Right atrium auricular region (tissue), 2 donors: Measurements from ENCODE around the gene MNDA. TPM values are rescaled to one million over a fixed set of nuclear protein-coding genes. Genes with fewer than 3 reads are reported as not detected.

ENCODE experiments used
- DNase-seq: peaks from one replicate; pipeline ENCODE4 v3.0.0-alpha.2; 2019; ENCODE audit warnings: low spot score
- H3K27ac ChIP-seq, 2 donors: fragments of 200-600 bp; sonication (generic); 1 replicate in 1 of 2; 2 replicates in 1 of 2; pipeline ENCODE4 v1.5.1; 2016 to 2019
- H3K27me3 ChIP-seq, 2 donors: fragments of 200-600 bp; sonication (generic); one replicate each; pipeline versions ENCODE4 v1.5.1 to v1.6.0; 2017 to 2019
- H3K36me3 ChIP-seq: fragments of 200-600 bp; sonication (generic); one replicate; pipeline ENCODE4 v1.5.1; 2016
- H3K4me1 ChIP-seq, 2 donors: fragments of 200-600 bp; sonication (generic); one replicate each; pipeline versions ENCODE4 v1.5.1 to v1.6.0; 2017 to 2019
- H3K4me3 ChIP-seq, 2 donors: fragments of 200-600 bp; sonication (generic); 1 replicate in 1 of 2; 2 replicates in 1 of 2; pipeline ENCODE4 v1.5.1; 2017 to 2019; ENCODE audit warnings: mild to moderate bottlenecking in 1 of 2, moderate library complexity in 1 of 2
- H3K9me3 ChIP-seq, 2 donors: fragments of 200-600 bp; sonication (generic); one replicate each; pipeline ENCODE4 v1.5.1; 2019
- total RNA-seq, 2 donors: library from RNA; depleted of rRNA; stranded (reverse); fragments of >200 nt; gene quantifications; one replicate each; pipeline ENCODE4 v1.1.0, GENCODE V29; 2016
- TF ChIP-seq, protein P1 (sequence below), 2 donors: fragments of 200-600 bp; sonication (generic); IDR thresholded peaks; one replicate each; pipeline ENCODE4 v1.5.1; 2019; ENCODE audit warnings: antibody characterized with exemption in 2 of 2

The MNDA gene
- total RNA-seq, 2 donors from 2014 or later, result 2.3 to 5.9 TPM

DNA sequence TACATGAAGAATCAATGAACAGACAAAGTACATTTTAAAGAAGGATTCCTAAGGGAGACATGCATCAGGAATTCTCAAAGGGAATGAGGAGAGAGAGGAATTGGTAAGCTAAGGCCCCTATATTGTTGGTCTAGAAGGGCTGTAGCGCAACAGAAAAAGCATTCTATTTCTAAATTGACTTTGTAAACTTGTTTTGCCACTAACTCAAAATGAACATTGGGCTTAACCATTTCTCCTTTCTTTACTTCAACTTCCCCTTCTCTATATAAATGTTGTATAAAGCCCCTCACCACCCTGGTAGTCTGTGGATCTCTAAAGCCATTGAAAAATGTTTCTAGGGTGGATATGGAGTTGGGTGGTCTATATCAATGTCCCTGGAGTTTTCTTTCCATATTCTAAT lies 29.8 kb upstream of the MNDA start:
- no peaks in the 10 kb centered on the region for H3K36me3 ChIP-seq
- DNase-seq, result no peak
- H3K27ac ChIP-seq, result no peak overlapping the region
- TF ChIP-seq, protein P1, sequence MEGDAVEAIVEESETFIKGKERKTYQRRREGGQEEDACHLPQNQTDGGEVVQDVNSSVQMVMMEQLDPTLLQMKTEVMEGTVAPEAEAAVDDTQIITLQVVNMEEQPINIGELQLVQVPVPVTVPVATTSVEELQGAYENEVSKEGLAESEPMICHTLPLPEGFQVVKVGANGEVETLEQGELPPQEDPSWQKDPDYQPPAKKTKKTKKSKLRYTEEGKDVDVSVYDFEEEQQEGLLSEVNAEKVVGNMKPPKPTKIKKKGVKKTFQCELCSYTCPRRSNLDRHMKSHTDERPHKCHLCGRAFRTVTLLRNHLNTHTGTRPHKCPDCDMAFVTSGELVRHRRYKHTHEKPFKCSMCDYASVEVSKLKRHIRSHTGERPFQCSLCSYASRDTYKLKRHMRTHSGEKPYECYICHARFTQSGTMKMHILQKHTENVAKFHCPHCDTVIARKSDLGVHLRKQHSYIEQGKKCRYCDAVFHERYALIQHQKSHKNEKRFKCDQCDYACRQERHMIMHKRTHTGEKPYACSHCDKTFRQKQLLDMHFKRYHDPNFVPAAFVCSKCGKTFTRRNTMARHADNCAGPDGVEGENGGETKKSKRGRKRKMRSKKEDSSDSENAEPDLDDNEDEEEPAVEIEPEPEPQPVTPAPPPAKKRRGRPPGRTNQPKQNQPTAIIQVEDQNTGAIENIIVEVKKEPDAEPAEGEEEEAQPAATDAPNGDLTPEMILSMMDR (IDR thresholded peaks at IDR 0.05), result no peak
- no peaks in the 10 kb centered on the region for H3K4me1 ChIP-seq
- H3K9me3 ChIP-seq, result no peaks in the 10 kb centered on the region
- no peaks in the 10 kb centered on the region for H3K27me3 ChIP-seq
- H3K4me3 ChIP-seq, result no peak overlapping the region

DNA sequence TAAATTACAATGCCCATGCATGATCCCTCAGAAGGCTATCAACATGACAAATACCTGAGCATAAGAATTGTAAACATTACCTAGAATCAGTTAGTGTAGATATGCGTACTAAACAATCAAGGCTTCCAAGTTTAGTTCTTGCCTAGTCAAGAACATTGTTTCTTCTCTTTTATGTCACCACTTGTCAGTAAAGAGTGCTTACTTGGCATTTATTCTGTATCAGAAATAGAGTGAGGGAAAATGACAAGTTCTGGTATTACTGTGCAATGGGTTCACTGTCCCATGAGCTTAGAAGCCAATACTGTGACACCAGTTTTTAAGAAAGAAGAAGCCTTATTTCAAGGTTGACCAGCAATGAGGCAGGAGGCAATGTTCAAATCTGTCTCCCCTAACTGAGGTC lies 27.5 kb upstream of the MNDA start:
- H3K36me3 ChIP-seq, result no peaks in the 10 kb centered on the region
- no peak for DNase-seq
- H3K4me3 ChIP-seq, result no peak overlapping the region
- H3K27ac ChIP-seq, result no peak overlapping the region
- TF ChIP-seq, protein P1 (IDR thresholded peaks at IDR 0.05), result no peak
- no peaks in the 10 kb centered on the region for H3K9me3 ChIP-seq
- H3K4me1 ChIP-seq, result no peaks in the 10 kb centered on the region
- H3K27me3 ChIP-seq, result no peaks in the 10 kb centered on the region

DNA sequence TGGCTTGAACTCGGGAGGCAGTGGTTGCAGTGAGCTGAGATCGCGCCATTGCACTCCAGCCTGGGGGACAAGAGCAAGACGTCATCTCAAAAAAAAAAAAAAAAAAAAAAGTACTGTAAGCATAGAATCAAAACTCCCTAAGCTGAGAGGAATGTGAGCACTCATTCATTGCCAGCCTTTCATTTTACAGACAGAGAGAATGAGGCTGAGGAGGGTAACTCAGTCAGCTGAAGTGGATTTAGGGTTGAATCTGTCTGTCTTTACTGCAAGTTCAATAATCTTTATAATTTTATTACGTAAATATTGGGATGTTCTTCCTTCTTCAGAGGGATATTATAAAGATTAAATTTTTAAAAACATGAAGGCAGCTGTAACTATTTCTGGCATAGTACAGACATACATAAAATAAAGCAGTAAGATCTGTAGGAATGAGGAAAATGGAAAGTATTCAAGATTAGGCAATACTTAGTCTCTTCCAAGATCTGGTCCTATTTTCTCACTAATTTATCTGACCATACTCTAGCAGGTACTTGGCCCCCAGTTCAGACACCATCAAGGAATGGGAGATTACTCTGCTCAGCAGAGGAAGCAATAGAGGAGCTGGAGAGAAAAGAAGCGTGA lies 24.1 kb upstream of the MNDA start:
- H3K4me3 ChIP-seq, result no peak overlapping the region
- H3K27ac ChIP-seq, result no peak overlapping the region
- no peaks in the 10 kb centered on the region for H3K36me3 ChIP-seq
- H3K27me3 ChIP-seq, result no peaks in the 10 kb centered on the region
- no peaks in the 10 kb centered on the region for H3K4me1 ChIP-seq
- TF ChIP-seq, protein P1 (IDR thresholded peaks at IDR 0.05), result no peak
- DNase-seq, result no peak
- H3K9me3 ChIP-seq, result no peaks in the 10 kb centered on the region

DNA sequence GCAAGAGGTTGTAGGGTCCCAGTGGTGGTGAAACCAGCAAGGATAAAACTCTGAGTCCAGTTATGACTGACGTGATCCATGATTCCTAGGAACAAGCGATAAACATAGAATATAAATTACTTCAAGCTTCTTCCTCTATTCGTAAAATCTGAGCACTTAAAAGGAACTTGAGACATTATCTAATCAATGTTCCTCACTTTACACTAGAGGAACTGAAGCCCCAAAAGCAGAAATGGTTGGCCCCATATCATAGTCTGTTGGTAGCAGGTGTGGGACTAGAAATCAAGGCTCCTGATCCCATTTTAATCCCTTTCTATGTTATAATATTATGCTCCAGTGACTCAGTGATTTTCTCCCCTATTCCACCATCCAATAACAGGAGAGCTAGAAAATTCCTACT lies 21.9 kb upstream of the MNDA start:
- no peak for DNase-seq
- no peak overlapping the region for H3K4me3 ChIP-seq
- no peaks in the 10 kb centered on the region for H3K36me3 ChIP-seq
- H3K9me3 ChIP-seq, result no peaks in the 10 kb centered on the region
- no peak overlapping the region for H3K27ac ChIP-seq
- no peaks in the 10 kb centered on the region for H3K4me1 ChIP-seq
- no peaks in the 10 kb centered on the region for H3K27me3 ChIP-seq
- TF ChIP-seq, protein P1 (IDR thresholded peaks at IDR 0.05), result no peak

DNA sequence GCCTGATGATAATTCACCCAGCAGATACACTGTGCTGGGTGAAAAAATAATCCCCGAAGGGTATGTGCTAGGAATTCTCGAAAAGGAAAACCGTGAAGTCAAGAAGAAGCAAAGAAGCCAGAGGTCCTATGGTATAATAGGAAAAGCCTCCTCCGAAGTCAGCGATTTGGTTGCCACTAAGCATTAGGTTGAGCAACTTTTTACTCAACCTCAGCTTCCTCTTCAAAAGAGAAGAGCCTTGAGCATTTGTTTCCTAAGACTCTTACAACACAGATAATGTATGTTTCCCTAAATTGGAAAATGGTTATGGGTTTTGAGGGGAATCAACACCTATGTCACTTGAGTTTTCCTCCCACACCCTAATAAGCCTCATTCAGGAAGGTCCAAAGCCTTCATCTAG lies 21.3 kb upstream of the MNDA start:
- H3K4me1 ChIP-seq, result no peaks in the 10 kb centered on the region
- no peak overlapping the region for H3K27ac ChIP-seq
- no peaks in the 10 kb centered on the region for H3K36me3 ChIP-seq
- DNase-seq, result no peak
- TF ChIP-seq, protein P1 (IDR thresholded peaks at IDR 0.05), result no peak
- H3K4me3 ChIP-seq, result no peak overlapping the region
- no peaks in the 10 kb centered on the region for H3K9me3 ChIP-seq
- H3K27me3 ChIP-seq, result no peaks in the 10 kb centered on the region

DNA sequence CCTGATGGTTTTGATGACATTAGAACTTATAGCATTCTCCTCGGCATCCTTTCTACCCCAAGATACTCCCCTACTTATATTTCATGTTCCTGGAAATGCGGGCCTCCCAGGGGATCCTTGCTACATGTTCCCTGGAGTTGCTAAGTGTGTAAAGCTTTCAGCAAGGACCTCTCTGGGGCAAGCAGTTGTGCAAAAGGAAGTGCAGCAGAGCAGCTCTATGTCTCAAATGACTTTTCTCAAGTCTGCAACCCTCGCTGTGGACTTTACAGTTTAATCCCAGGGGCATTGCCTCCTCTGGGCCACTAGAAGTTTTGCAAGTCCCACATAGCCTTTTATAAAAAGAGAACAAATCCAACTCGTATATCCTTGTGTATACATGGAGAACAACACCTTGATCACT lies 20.8 kb upstream of the MNDA start:
- Histone ChIP-seq H3K27me3 (no peaks in the 10 kb centered on the region), H3K9me3 (no peaks in the 10 kb centered on the region), H3K4me3 (no peak overlapping the region), H3K4me1 (no peaks in the 10 kb centered on the region), H3K27ac (no peak overlapping the region), H3K36me3 (no peaks in the 10 kb centered on the region)
- TF ChIP-seq, protein P1 (IDR thresholded peaks at IDR 0.05), result no peak
- no peak for DNase-seq
